IMR-90 (cell line): ENCODE data around the gene SCNN1B. TPM values are rescaled to one million over a fixed set of nuclear protein-coding genes. Genes with fewer than 3 reads are reported as not detected.
A peak's percentile ranks its signal among the peaks of the same experiment; 100 is the strongest.

ENCODE experiments used
- ATAC-seq: fragments of 200-7000 bp; cut with Tn5 transposase; 2 replicates; pipeline ENCODE4 v1.9.1; 2020; ENCODE audit warnings: low read depth, mild to moderate bottlenecking, moderate library complexity
- Bru-seq: library from RNA; stranded (reverse); fragments of 400-500 nt; gene quantifications from one replicate; lab custom pipeline; 2021; lab: Mats Ljungman, UMichigan
- BruChase-seq, 2 experiments: library from RNA; stranded (reverse); fragments of 400-500 nt; gene quantifications; one replicate each; lab custom pipeline; 2021; lab: Mats Ljungman, UMichigan
- BruUV-seq: library from RNA; stranded (reverse); fragments of 400-500 nt; replicated peaks from 2 replicates; lab custom pipeline; 2021; lab: Mats Ljungman, UMichigan
- CTCF ChIA-PET: fragments of 300-600 bp; formaldehyde crosslinking; extraction: SDS; loops from one replicate; lab custom pipeline; 2021; ENCODE audit warnings: antibody characterized with exemption; lab: Yijun Ruan, JAX
- POLR2A ChIA-PET: fragments of 300-600 bp; sonication (Branson Sonifier 250); formaldehyde crosslinking; loops from one replicate; lab custom pipeline; 2022; ENCODE audit warnings: antibody characterized with exemption; ENCODE audit not compliant: unreplicated experiment; lab: Charles Lee
- DNase-seq: peaks from one replicate; pipeline ENCODE4 v3.0.0; 2013
- H2AFZ ChIP-seq: replicated peaks from 2 replicates; pipeline ENCODE3; 2013; ENCODE audit warnings: low read length, mild to moderate bottlenecking; ENCODE audit not compliant: poor library complexity
- H2AK5ac ChIP-seq: 2 replicates; pipeline ENCODE4 v1.6.1; 2013; ENCODE audit warnings: low read depth, low read length, inconsistent platforms
- H2AK9ac ChIP-seq: replicated peaks from 2 replicates; pipeline ENCODE3; 2013; ENCODE audit warnings: mild to moderate bottlenecking, low read depth, low read length, moderate library complexity; ENCODE audit not compliant: poor library complexity
- H2BK120ac ChIP-seq: 2 replicates; pipeline ENCODE4 v1.6.1; 2013; ENCODE audit warnings: low read depth, low read length, inconsistent platforms
- H2BK15ac ChIP-seq: 3 replicates; pipeline ENCODE4 v1.6.1; 2013; ENCODE audit warnings: low read depth, low read length, inconsistent platforms
- H2BK20ac ChIP-seq: 2 replicates; pipeline ENCODE4 v1.6.1; 2013; ENCODE audit warnings: low read depth, mild to moderate bottlenecking, inconsistent platforms, low read length, moderate library complexity
- H2BK5ac ChIP-seq: 2 replicates; pipeline ENCODE4 v1.6.1; 2013; ENCODE audit warnings: mild to moderate bottlenecking, low read depth, low read length, inconsistent platforms; ENCODE audit not compliant: poor library complexity, severe bottlenecking
- H3K14ac ChIP-seq: replicated peaks from 2 replicates; pipeline ENCODE4 v1.6.1; 2013; ENCODE audit warnings: low read depth, low read length, inconsistent platforms
- H3K18ac ChIP-seq: 2 replicates; pipeline ENCODE4 v1.6.1; 2013; ENCODE audit warnings: low read depth, low read length, control low read depth
- H3K23ac ChIP-seq: 2 replicates; pipeline ENCODE4 v1.6.1; 2013; ENCODE audit warnings: low read depth, low read length, inconsistent platforms
- H3K27ac ChIP-seq: 2 replicates; pipeline ENCODE4 v1.5.1; 2013; ENCODE audit warnings: mild to moderate bottlenecking, control low read depth, low read length; ENCODE audit not compliant: insufficient read depth
- H3K27me3 ChIP-seq: 2 replicates; pipeline ENCODE4 v1.6.1; 2013; ENCODE audit warnings: low read length; ENCODE audit not compliant: control insufficient read depth, insufficient read depth
- H3K36me3 ChIP-seq: 2 replicates; pipeline ENCODE4 v1.6.1; 2013; ENCODE audit warnings: low read length, mixed read lengths; ENCODE audit not compliant: control insufficient read depth, insufficient read depth
- H3K4ac ChIP-seq: 2 replicates; pipeline ENCODE4 v1.6.1; 2013; ENCODE audit warnings: low read depth, low read length, inconsistent platforms
- H3K4me1 ChIP-seq: 2 replicates; pipeline ENCODE4 v1.6.1; 2013; ENCODE audit warnings: low read length, mixed read lengths; ENCODE audit not compliant: control insufficient read depth, insufficient read depth
- H3K4me2 ChIP-seq: 2 replicates; pipeline ENCODE4 v1.6.1; 2013; ENCODE audit warnings: low read depth, mild to moderate bottlenecking, control low read depth, low read length, moderate library complexity
- H3K4me3 ChIP-seq: 2 replicates; pipeline ENCODE4 v1.5.1; 2013; ENCODE audit warnings: low read depth, mild to moderate bottlenecking, control low read depth, low read length, moderate library complexity; ENCODE audit not compliant: insufficient read depth
- H3K56ac ChIP-seq: 2 replicates; pipeline ENCODE4 v1.6.1; 2013; ENCODE audit warnings: low read length, inconsistent platforms; ENCODE audit not compliant: insufficient read depth; ENCODE audit errors: extremely low read depth
- H3K79me1 ChIP-seq, 2 experiments: 2 replicates each; pipeline ENCODE4 v1.6.1; 2013; ENCODE audit warnings: low read length in 2 of 2, inconsistent platforms in 1 of 2, low read depth in 1 of 2
- H3K9ac ChIP-seq: 2 replicates; pipeline ENCODE4 v1.6.1; 2013; ENCODE audit warnings: low read depth, low read length, control low read depth
- H3K9me1 ChIP-seq: 2 replicates; pipeline ENCODE4 v1.6.1; 2013; ENCODE audit warnings: low read length, inconsistent platforms; ENCODE audit not compliant: insufficient read depth
- H3K9me3 ChIP-seq: 2 replicates; pipeline ENCODE4 v1.6.1; 2013; ENCODE audit warnings: low read length; ENCODE audit not compliant: control insufficient read depth, insufficient read depth
- H4K20me1 ChIP-seq: 2 replicates; pipeline ENCODE4 v1.6.1; 2013; ENCODE audit warnings: low read length, inconsistent platforms; ENCODE audit not compliant: insufficient read depth
- H4K5ac ChIP-seq: 2 replicates; pipeline ENCODE4 v1.6.1; 2013; ENCODE audit warnings: mild to moderate bottlenecking, low read depth, low read length, control low read depth
- H4K8ac ChIP-seq, 2 experiments: 2 replicates each; pipeline ENCODE4 v1.6.1; 2013; ENCODE audit warnings: low read depth in 2 of 2, low read length in 2 of 2, control low read depth in 1 of 2, inconsistent platforms in 1 of 2
- H4K91ac ChIP-seq: 2 replicates; pipeline ENCODE4 v1.6.1; 2013; ENCODE audit warnings: low read depth, low read length, inconsistent platforms; ENCODE audit not compliant: insufficient read depth
- BHLHE40 ChIP-seq: fragments of 150-350 bp; IDR thresholded peaks from 2 replicates; pipeline ENCODE4 v1.6.1; 2016; ENCODE audit warnings: mild to moderate bottlenecking, low read depth, low read length
- CEBPB ChIP-seq: IDR thresholded peaks from 2 replicates; pipeline ENCODE4 v1.6.1; 2012; ENCODE audit warnings: low read depth, low read length, improper control_type of control experiment
- CHD1 ChIP-seq: IDR thresholded peaks from 2 replicates; pipeline ENCODE4 v1.6.1; 2012; ENCODE audit warnings: low read depth, low read length, improper control_type of control experiment
- CTCF ChIP-seq: conservative IDR thresholded peaks from 2 replicates; pipeline ENCODE4 v1.5.1; 2012; ENCODE audit warnings: mild to moderate bottlenecking, low read depth, low read length, improper control_type of control experiment
- FOS ChIP-seq: fragments of 150-350 bp; IDR thresholded peaks from 2 replicates; pipeline ENCODE4 v1.6.1; 2016; ENCODE audit warnings: low read depth, low read length
- MAFK ChIP-seq: IDR thresholded peaks from 2 replicates; pipeline ENCODE4 v1.6.1; 2012; ENCODE audit warnings: low read depth, low read length, improper control_type of control experiment
- MAZ ChIP-seq: IDR thresholded peaks from 2 replicates; pipeline ENCODE4 v1.6.1; 2012; ENCODE audit warnings: low read depth, mild to moderate bottlenecking, low read length, improper control_type of control experiment, moderate library complexity, borderline replicate concordance
- MXI1 ChIP-seq: IDR thresholded peaks from 2 replicates; pipeline ENCODE4 v1.6.1; 2012; ENCODE audit warnings: low read depth, mild to moderate bottlenecking, low read length, moderate library complexity, borderline replicate concordance
- NFE2L2 ChIP-seq: fragments of 150-350 bp; IDR thresholded peaks from 2 replicates; pipeline ENCODE4 v1.6.1; 2016; ENCODE audit warnings: low read depth, mild to moderate bottlenecking, low read length
- POLR2A ChIP-seq: IDR thresholded peaks from 2 replicates; pipeline ENCODE4 v1.6.1; 2012; ENCODE audit warnings: mild to moderate bottlenecking, low read depth, low read length
- RAD21 ChIP-seq: IDR thresholded peaks from 2 replicates; pipeline ENCODE4 v1.6.1; 2012; ENCODE audit warnings: low read length, improper control_type of control experiment
- RCOR1 ChIP-seq: IDR thresholded peaks from 2 replicates; pipeline ENCODE4 v1.6.1; 2012; ENCODE audit warnings: mild to moderate bottlenecking, low read length, improper control_type of control experiment; ENCODE audit not compliant: insufficient replicate concordance
- RFX5 ChIP-seq: IDR thresholded peaks from 2 replicates; pipeline ENCODE4 v1.8.0; 2012; ENCODE audit warnings: low read depth, mild to moderate bottlenecking, low read length, moderate library complexity
- SMC3 ChIP-seq: fragments of 150-350 bp; IDR thresholded peaks from 2 replicates; pipeline ENCODE4 v1.6.1; 2016; ENCODE audit warnings: low read depth, mild to moderate bottlenecking, antibody characterized with exemption, low read length, moderate library complexity
- USF2 ChIP-seq: fragments of 150-350 bp; IDR thresholded peaks from 2 replicates; pipeline ENCODE4 v1.6.1; 2017; ENCODE audit warnings: mild to moderate bottlenecking, antibody characterized with exemption, low read length, low read depth
- WGBS, 2 experiments: methylation state at CpG; one replicate each; pipeline versions ENCODE4 v1.1.5 to v1.1.7; 2013; ENCODE audit warnings: missing lambda C conversion rate in 2 of 2; ENCODE audit not compliant: insufficient read length in 1 of 2; ENCODE audit errors: extremely low coverage in 2 of 2; 5-methylcytosine and 5-hydroxymethylcytosine counted together
- dilution Hi-C: fragments of 300-500 bp; cut with HindIII; formaldehyde crosslinking; loops from one replicate; pipeline ENCODE4 v1.14.3; 2018; ENCODE audit warnings: low sequenced_read_pairs; ENCODE audit not compliant: unreplicated experiment
- in situ Hi-C: fragments of 300-500 bp; cut with MboI; formaldehyde crosslinking; loops from 3 replicates; pipeline ENCODE4 v1.14.3; 2019; ENCODE audit warnings: low sequenced_read_pairs, inconsistent platforms, mixed read lengths
- intact Hi-C: fragments of 100-400 bp; cut with micrococcal nuclease; formaldehyde crosslinking; loops from 2 replicates; pipeline ENCODE4 v1.10.0; 2022
- long read RNA-seq: library from polyadenylated mRNA; unstranded; transcript quantifications from one replicate; pipeline ENCODE4 v2.0.0, GENCODE V29; 2021; ENCODE audit not compliant: unreplicated experiment
- polyA plus RNA-seq, 3 experiments: library from polyadenylated mRNA; depleted of rRNA; stranded (reverse); fragments of >200 nt; gene quantifications; 2 replicates each; pipeline ENCODE4 v1.2.3, GENCODE V29; 2012; ENCODE audit warnings: low replicate concordance in 1 of 3
- total RNA-seq: library from RNA; depleted of rRNA; stranded (reverse); fragments of >200 nt; gene quantifications from 2 replicates; pipeline ENCODE4 v1.2.3, GENCODE V29; 2012; rRNA removed

SCNN1B gene
- not detected in 2 replicates for total RNA-seq
- polyA plus RNA-seq (2012; rRNA removed) = not detected in 2 replicates
- polyA plus RNA-seq (2012; cell fraction: cytosol; rRNA removed) = not detected in 2 replicates
- polyA plus RNA-seq (2012; cell fraction: nucleus; rRNA removed; ENCODE audit: low replicate concordance) = not detected in 2 replicates
- Bru-seq, nascent RNA = percentile 1 among the genes with signal in this experiment
- BruChase-seq, experiment 1, labeled RNA remaining after a 6-hour chase = percentile 1 among the genes with signal in this experiment
- BruChase-seq, experiment 2, labeled RNA remaining after a 2-hour chase = percentile 2 among the genes with signal in this experiment
- long read RNA-seq = 0 reads

- H2BK15ac ChIP-seq = no peak within 1 kb of the TSS
- H3K18ac ChIP-seq = no peak within 1 kb of the TSS
- peaks cover 20% of the 10 kb centered on the region for H3K27me3 ChIP-seq
- no peak within 1 kb of the TSS for H2AK5ac ChIP-seq
- H3K23ac ChIP-seq = no peak within 1 kb of the TSS
- H4K5ac ChIP-seq = no peak within 1 kb of the TSS
- intact Hi-C loops = no loop called here
- no peak for ATAC-seq
- H2AFZ ChIP-seq = peak within 1 kb of the TSS; percentile 32
- no peaks in the 10 kb centered on the region for H3K9me1 ChIP-seq
- no peak within 1 kb of the TSS for H2BK20ac ChIP-seq
- no peak within 1 kb of the TSS for H2BK5ac ChIP-seq
- dilution Hi-C loops = no loop called here
- no peak within 1 kb of the TSS for H4K91ac ChIP-seq
- no peak for DNase-seq
- no peak within 1 kb of the TSS for H3K4ac ChIP-seq
- BruUV-seq = no TSS peak
- in situ Hi-C loops = no loop called here
- no peak within 1 kb of the TSS for H3K14ac ChIP-seq
- H3K79me1 ChIP-seq = no peaks in the 10 kb centered on the region
- no peak within 1 kb of the TSS for H3K4me3 ChIP-seq
- no peak within 1 kb of the TSS for H3K27ac ChIP-seq
- H3K9me3 ChIP-seq = no peaks in the 10 kb centered on the region
- H4K8ac ChIP-seq = no peak within 1 kb of the TSS
- no peaks in the 10 kb centered on the region for H3K36me3 ChIP-seq
- H3K56ac ChIP-seq = no peak within 1 kb of the TSS
- WGBS, 2 experiments = 3% methylated on average over 26 of the region's 81 CpGs; no CpG with 5 or more reads in 1 of the 2 experiments
- H3K4me2 ChIP-seq = no peak within 1 kb of the TSS
- H4K20me1 ChIP-seq = no peaks in the 10 kb centered on the region
- H2BK120ac ChIP-seq = no peak within 1 kb of the TSS
- CTCF ChIA-PET = interaction anchor here (0.5 kb wide), 1 partner anchor 689 kb away, joined by 4 read pairs; no protein-coding TSS in a partner anchor
- POLR2A ChIA-PET = no interaction called here
- H2AK9ac ChIP-seq = peak within 1 kb of the TSS; percentile 9
- no peak within 1 kb of the TSS for H3K9ac ChIP-seq
- H3K4me1 ChIP-seq = no peaks in the 10 kb centered on the region
- no peak for TF ChIP-seq FOS
- TF ChIP-seq MAFK = no peak
- TF ChIP-seq POLR2A = no peak
- TF ChIP-seq RAD21 = no peak
- no peak for TF ChIP-seq CEBPB
- no peak for TF ChIP-seq BHLHE40
- no peak for TF ChIP-seq CTCF
- TF ChIP-seq USF2 = no peak
- no peak for TF ChIP-seq NFE2L2
- no peak for TF ChIP-seq MAZ
- no peak for TF ChIP-seq MXI1
- no peak for TF ChIP-seq SMC3
- TF ChIP-seq RFX5 = no peak
- TF ChIP-seq RCOR1 = no peak
- TF ChIP-seq CHD1 = no peak
Measured at GRCh38 chr16:23302045-23302956, at the start of gene SCNN1B. TSS of gene SCNN1B (plus strand) at chr16:23302302. CDS start at chr16:23348600, 46,298 bp downstream.
